SK-N-SH treated with all-trans-retinoic acid at 6 μM for 48 hours (cell line): ENCODE data around the gene RTN1.

ENCODE experiments used
- BACH2 ChIP-seq: fragments of 250-450 bp; sonication (Bioruptor Pico); IDR thresholded peaks from 2 replicates; pipeline ENCODE4 v1.9.0; 2021; ENCODE audit warnings: mild to moderate bottlenecking, borderline replicate concordance
- CSDC2 ChIP-seq: fragments of 250-450 bp; sonication (Bioruptor Pico); IDR thresholded peaks from 2 replicates; pipeline ENCODE4 v1.5.0; 2020; ENCODE audit warnings: mild to moderate bottlenecking, moderate library complexity
- ESRRG ChIP-seq: fragments of 250-450 bp; sonication (Bioruptor Pico); IDR thresholded peaks from 2 replicates; pipeline ENCODE4 v1.6.1; 2021; ENCODE audit warnings: mild to moderate bottlenecking
- OSR1 ChIP-seq: fragments of 250-450 bp; sonication (Bioruptor Pico); IDR thresholded peaks from 2 replicates; pipeline ENCODE4 v1.8.0; 2022; ENCODE audit warnings: moderate library complexity, mild to moderate bottlenecking, inconsistent platforms
- PATZ1 ChIP-seq: fragments of 250-450 bp; sonication (Bioruptor Pico); IDR thresholded peaks from 2 replicates; pipeline ENCODE4 v1.8.0; 2020; ENCODE audit warnings: mild to moderate bottlenecking, moderate library complexity, borderline replicate concordance
- POU6F1 ChIP-seq: fragments of 250-450 bp; sonication (Bioruptor Pico); IDR thresholded peaks from 2 replicates; pipeline ENCODE4 v1.8.0; 2021; ENCODE audit warnings: low read depth, mild to moderate bottlenecking, moderate library complexity, borderline replicate concordance
- RARB ChIP-seq: fragments of 250-450 bp; sonication (Bioruptor Pico); IDR thresholded peaks from 2 replicates; pipeline ENCODE4 v1.8.0; 2021; ENCODE audit warnings: mild to moderate bottlenecking, moderate library complexity
- TOX ChIP-seq: fragments of 250-450 bp; sonication (Bioruptor Pico); IDR thresholded peaks from 2 replicates; pipeline ENCODE4 v1.8.0; 2021; ENCODE audit warnings: mild to moderate bottlenecking, moderate library complexity, borderline replicate concordance
- ZFP3 ChIP-seq: fragments of 250-450 bp; sonication (Bioruptor Pico); IDR thresholded peaks from 2 replicates; pipeline ENCODE4 v1.5.0; 2020; ENCODE audit warnings: mild to moderate bottlenecking, moderate library complexity
- ZFP30 ChIP-seq: fragments of 450-650 bp; formaldehyde crosslinking; IDR thresholded peaks from 2 replicates; pipeline ENCODE4 v1.5.0; 2022; ENCODE audit warnings: mild to moderate bottlenecking, moderate library complexity

- TF ChIP-seq PATZ1 = no peak
- no peak for TF ChIP-seq POU6F1
- no peak for TF ChIP-seq ZFP30 (CRISPR knock-in tag)
- no peak for TF ChIP-seq BACH2 (CRISPR knock-in tag)
- TF ChIP-seq CSDC2 (CRISPR knock-in tag) = no peak
- no peak for TF ChIP-seq TOX (CRISPR knock-in tag)
- TF ChIP-seq RARB (CRISPR knock-in tag) = no peak
- TF ChIP-seq OSR1 (CRISPR knock-in tag) = no peak
- no peak for TF ChIP-seq ESRRG (CRISPR knock-in tag)
- TF ChIP-seq ZFP3 (CRISPR knock-in tag) = no peak
These were observed 48.4 kb upstream of the RTN1 start for GRCh38 chr14:59918824-59919569.
